Thyroid gland (tissue), 4 donors: ENCODE data around the gene PIAS4. TPM values are rescaled to one million over a fixed set of nuclear protein-coding genes. Genes with fewer than 3 reads are reported as not detected.
A peak's percentile ranks its signal among the peaks of the same experiment; 100 is the strongest.

Experiments used
- DNase-seq, 2 donors: peaks; one replicate each; pipeline ENCODE4 v3.0.0-alpha.2; 2019
- H3K27ac ChIP-seq, 3 donors: fragments of 200-600 bp; sonication (generic); 1 replicate in 2 of 3; 2 replicates in 1 of 3; pipeline ENCODE4 v1.5.1; 2016 to 2019; ENCODE audit warnings: mild to moderate bottlenecking in 1 of 3, moderate library complexity in 1 of 3
- H3K27me3 ChIP-seq: fragments of 200-600 bp; sonication (generic); one replicate; pipeline ENCODE4 v1.5.1; 2019
- H3K36me3 ChIP-seq, 2 donors: fragments of 200-600 bp; sonication (generic); one replicate each; pipeline ENCODE4 v1.5.1; 2016 to 2019
- H3K4me1 ChIP-seq, 2 donors: fragments of 200-600 bp; sonication (generic); one replicate each; pipeline ENCODE4 v1.5.1; 2017 to 2019
- H3K4me3 ChIP-seq, 3 donors: fragments of 200-600 bp; sonication (generic); replicated peaks in 1 of 3; 1 replicate in 2 of 3; 2 replicates in 1 of 3; pipeline ENCODE4 v1.5.1; 2016; ENCODE audit warnings: mild to moderate bottlenecking in 1 of 3
- H3K9me3 ChIP-seq: fragments of 200-600 bp; sonication (generic); one replicate; pipeline ENCODE4 v1.5.1; 2017
- CTCF ChIP-seq, 6 experiments: fragments of 200-600 bp in 3 of 6; fragments of 450-650 bp in 3 of 6; sonication (generic) in 3 of 6; IDR thresholded peaks; one replicate each; pipeline ENCODE4 v1.5.1; 2016 to 2019; ENCODE audit warnings: antibody characterized with exemption in 6 of 6, mild to moderate bottlenecking in 2 of 6, inconsistent platforms in 1 of 6, moderate library complexity in 1 of 6
- POLR2A ChIP-seq, 2 donors: fragments of 450-650 bp; IDR thresholded peaks; one replicate each; pipeline ENCODE4 v1.6.1; 2017; ENCODE audit warnings: antibody characterized with exemption in 2 of 2, mild to moderate bottlenecking in 2 of 2, moderate library complexity in 1 of 2
- WGBS, 2 donors: methylation state at CpG; one replicate each; pipeline ENCODE4 v1.1.5; 2017; 5-methylcytosine and 5-hydroxymethylcytosine counted together
- intact Hi-C: fragments of 100-400 bp; cut with DNase I; formaldehyde crosslinking; loops from one replicate; pipeline ENCODE4 v1.15.1; 2023
- total RNA-seq, 4 donors: library from RNA; depleted of rRNA; stranded (reverse); fragments of >200 nt; gene quantifications; one replicate each; pipeline ENCODE4 v1.2.3, GENCODE V29; 2016

Gene PIAS4
- total RNA-seq, 4 donors from 2014 or later, result 14.7 to 32.3 (median 16.0) TPM

GRCh38 chr19:3968556-3969434 lies 38.7 kb upstream of the PIAS4 start:
- Histone ChIP-seq H3K4me1 (peaks cover 15 to 23% of the 10 kb centered on the region in 2 donors), H3K27me3 (no peaks in the 10 kb centered on the region), H3K36me3 (peaks cover 24 to 36% of the 10 kb centered on the region in 2 donors), H3K9me3 (no peaks in the 10 kb centered on the region), H3K27ac (peak overlapping the region; percentile 55 to 93 (median 90)), H3K4me3 (no peak overlapping the region)
- 52 to 55% methylated on average over 9 of the region's 9 CpGs for WGBS, 2 donors
- intact Hi-C loops, result no loop called here
- no peak for TF ChIP-seq CTCF (IDR thresholded peaks at IDR 0.05)
- TF ChIP-seq POLR2A (IDR thresholded peaks at IDR 0.05), result peak in 1 of 2 donors; percentile 21
- peak; percentile 52 to 57 for DNase-seq

GRCh38 chr19:3969435-3970312 lies 37.9 kb upstream of the PIAS4 start:
- intact Hi-C loops, result no loop called here
- TF ChIP-seq POLR2A (IDR thresholded peaks at IDR 0.05) (no peak), CTCF (IDR thresholded peaks at IDR 0.05) (no peak)
- no peak for DNase-seq
- Histone ChIP-seq H3K4me1 (peaks cover 15 to 23% of the 10 kb centered on the region in 2 donors), H3K27ac (peak overlapping the region; percentile 55 to 93 (median 90)), H3K27me3 (no peaks in the 10 kb centered on the region), H3K4me3 (peak overlapping the region in 1 of 3 donors; percentile 93), H3K9me3 (no peaks in the 10 kb centered on the region), H3K36me3 (peaks cover 15 to 27% of the 10 kb centered on the region in 2 donors)
- WGBS, 2 donors, result 28 to 38% methylated on average over 23 of the region's 23 CpGs

GRCh38 chr19:3970313-3970807 lies 37.2 kb upstream of the PIAS4 start:
- Histone ChIP-seq H3K9me3 (no peaks in the 10 kb centered on the region), H3K27ac (peak overlapping the region; percentile 85 to 93 (median 90)), H3K4me1 (peaks cover 15 to 23% of the 10 kb centered on the region in 2 donors), H3K4me3 (peak overlapping the region; percentile 57 to 93 (median 93)), H3K27me3 (no peaks in the 10 kb centered on the region), H3K36me3 (peaks cover 12 to 28% of the 10 kb centered on the region in 2 donors)
- TF ChIP-seq POLR2A (IDR thresholded peaks at IDR 0.05), result no peak
- TF ChIP-seq CTCF (IDR thresholded peaks at IDR 0.05), result no peak
- intact Hi-C loops, result no loop called here
- 1% methylated on average over 22 of the region's 22 CpGs for WGBS, 2 donors
- DNase-seq, result peak; percentile 39 to 44

- WGBS, 2 donors, result 0 to 1% methylated on average over 50 to 59 of the region's 73 CpGs
- no peaks in the 10 kb centered on the region for H3K27me3 ChIP-seq
- peak within 1 kb of the TSS; percentile 57 to 93 (median 93) for H3K4me3 ChIP-seq
- peak; percentile 98 for DNase-seq
- no peaks in the 10 kb centered on the region for H3K9me3 ChIP-seq
- H3K4me1 ChIP-seq, result peaks cover 15 to 23% of the 10 kb centered on the region in 2 donors
- H3K27ac ChIP-seq, result peak within 1 kb of the TSS; percentile 85 to 93 (median 90)
- TF ChIP-seq CTCF (IDR thresholded peaks at IDR 0.05), result no peak
- peak; percentile 69 to 84 for TF ChIP-seq POLR2A (IDR thresholded peaks at IDR 0.05)
- H3K36me3 ChIP-seq, result peaks cover 15 to 32% of the 10 kb centered on the region in 2 donors
- intact Hi-C loops, result no loop called here
These were observed 36.5 kb upstream of the PIAS4 start, which contains the start of gene DAPK3 for GRCh38 chr19:3970808-3971598. TSS of gene DAPK3 (minus strand) at chr19:3971099. CDS start at chr19:3969735, 1,364 bp downstream.
